Dedifferentiated amniotic fluid mesenchymal stem cell (primary cell): ENCODE results near the gene NAPB.
"Not testable (repeated sequence)": the region's sequence is repeated elsewhere in the genome, so short reads cannot be mapped to it uniquely, and the experiment has no call there.

Experiments
- DNase-seq: peaks from one replicate; pipeline ENCODE4 v3.0.0-alpha.2; 2016; ENCODE audit errors: extremely low spot score

NAPB gene

GRCh38 chr20:23367770-23368169 lies 53.5 kb downstream of the NAPB start:
- DNase-seq = no peak

DNA sequence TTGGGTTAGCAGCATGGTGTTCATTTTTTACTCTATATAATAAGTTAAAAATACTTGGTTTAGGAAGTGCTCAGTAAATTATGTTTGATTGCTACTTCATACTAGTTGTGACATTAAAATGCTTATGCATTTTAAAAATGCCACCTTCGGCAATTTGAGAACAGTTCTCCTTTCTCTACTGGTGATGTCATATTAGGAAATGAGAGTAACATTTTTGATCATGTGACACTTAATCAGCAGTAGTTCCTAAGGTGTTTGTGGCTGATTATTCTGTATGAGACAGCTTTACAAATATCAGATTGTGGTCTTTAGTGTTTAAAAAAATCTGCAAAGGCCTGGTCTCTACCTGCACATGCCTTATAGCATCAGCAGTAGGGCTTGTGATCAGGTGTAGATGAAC lies 54.9 kb downstream of the NAPB start:
- no peak for DNase-seq

DNA sequence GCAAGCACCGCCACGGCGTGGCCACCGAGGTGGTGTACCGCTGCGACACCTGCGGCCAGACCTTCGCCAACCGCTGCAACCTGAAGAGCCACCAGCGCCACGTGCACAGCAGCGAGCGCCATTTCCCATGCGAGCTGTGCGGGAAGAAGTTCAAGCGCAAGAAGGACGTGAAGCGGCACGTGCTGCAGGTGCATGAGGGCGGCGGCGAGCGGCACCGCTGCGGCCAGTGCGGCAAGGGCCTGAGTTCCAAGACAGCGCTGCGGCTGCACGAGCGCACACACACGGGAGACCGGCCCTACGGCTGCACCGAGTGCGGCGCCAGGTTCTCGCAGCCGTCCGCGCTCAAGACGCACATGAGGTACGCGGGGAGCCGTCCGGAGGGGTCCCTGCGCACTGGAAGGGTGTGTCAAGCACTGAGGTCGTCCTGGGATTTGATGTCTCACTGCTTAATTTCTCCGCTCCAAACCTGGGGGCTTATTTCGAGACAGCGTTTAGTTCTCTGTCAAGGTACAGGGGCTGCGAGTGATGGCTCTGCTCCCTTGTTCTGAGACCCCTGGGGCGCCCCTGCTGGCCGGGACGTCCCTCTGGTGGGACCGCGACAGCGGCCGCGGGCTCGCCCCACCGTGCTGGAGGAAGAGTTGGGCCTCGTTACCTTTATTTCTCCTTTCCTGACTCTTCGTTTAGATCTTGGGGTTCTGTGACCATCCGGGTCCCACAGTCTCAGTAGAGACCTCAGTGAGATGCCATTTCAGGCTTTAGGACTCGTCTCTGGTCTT lies 55.7 kb downstream of the NAPB start:
- DNase-seq = no peak

DNA sequence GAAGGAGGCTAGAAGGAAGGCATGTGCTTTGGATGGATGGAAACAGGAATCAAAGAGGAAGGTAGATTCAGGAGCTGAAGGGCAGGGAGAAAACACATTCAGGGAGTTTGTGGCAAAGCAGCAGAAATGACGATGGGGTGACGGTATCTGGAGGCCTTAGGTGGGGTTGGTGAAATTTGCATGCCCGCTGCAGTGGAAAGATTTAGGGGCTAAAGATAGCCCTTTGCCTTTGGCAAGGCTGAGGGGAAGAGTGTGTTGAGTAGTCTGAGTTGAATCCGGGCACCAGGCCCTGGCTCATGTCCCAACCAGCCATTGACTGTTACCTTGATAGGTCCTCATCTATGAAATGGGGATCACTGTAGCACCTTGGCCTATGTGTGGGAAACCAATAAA lies 58.0 kb downstream of the NAPB start:
- no peak for DNase-seq

DNA sequence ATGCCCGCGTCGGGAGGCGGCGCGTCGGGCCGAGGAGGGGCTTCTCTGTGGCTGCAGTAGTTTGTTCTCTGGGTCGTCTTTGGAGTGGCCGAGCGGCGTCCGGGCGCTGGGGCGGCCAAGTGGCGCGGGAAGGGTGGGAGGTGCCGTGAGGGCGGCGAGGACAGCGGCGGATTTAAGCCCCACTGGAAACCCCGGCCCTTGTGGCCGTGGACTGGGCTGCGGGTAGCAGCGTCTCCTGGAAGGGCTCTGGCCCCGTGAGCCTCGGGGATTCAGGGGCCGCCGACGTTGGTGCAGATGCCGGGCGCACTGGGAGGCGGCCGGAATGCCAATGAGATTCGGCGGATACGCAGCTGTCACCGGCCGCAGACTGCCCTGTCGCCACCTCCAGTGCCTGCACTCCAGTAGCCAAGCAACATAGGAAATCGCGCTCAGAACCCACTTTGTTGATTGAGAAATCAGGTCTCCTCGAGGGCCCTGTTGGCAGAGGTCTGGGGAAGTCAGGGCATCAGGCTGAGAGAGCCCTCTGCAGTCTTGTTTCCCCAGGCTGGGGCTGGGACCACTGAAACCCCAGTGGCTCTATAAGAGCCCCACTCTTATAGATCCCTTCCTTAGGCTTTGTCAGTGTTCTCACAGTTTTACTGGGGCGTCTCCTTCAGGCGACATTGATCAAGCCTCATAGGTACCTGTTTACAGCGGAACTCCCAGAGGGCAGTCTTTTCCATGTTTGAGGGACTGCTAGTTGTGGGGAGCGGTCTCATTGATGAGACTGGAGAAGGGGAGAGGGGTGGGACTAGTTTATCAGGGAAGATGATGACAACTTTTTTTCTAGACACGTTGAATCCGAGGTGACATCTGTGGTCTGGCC lies 58.7 kb downstream of the NAPB start:
- DNase-seq = peak; percentile 22

- DNase-seq = peak; percentile 95
These were observed 59.6 kb downstream of the NAPB start, which contains the start of gene GZF1 for GRCh38 chr20:23361476-23362391. TSS of gene GZF1 (plus strand) at chr20:23362182. CDS start at chr20:23364384, 2,202 bp downstream.

DNA sequence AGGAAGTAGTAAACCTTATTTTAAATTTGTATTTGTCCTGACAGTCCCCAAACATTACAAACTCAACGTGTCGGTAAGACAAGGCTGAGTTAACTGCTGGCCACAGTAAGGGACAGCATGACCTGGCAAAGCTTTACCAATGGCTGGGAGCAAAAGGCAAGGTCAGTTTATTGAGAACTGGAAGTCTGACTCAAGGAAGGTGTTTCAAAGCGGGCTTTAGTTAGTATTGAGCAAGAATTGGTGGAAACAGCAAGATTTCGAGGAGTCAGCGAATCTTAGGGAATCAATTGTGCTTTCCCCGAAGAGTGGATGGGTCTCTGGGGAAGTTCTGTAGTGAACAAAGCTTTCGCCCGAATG lies 60.2 kb downstream of the NAPB start:
- no peak for DNase-seq

GRCh38 chr20:23360531-23360930 lies 60.8 kb downstream of the NAPB start:
- DNase-seq = no peak

GRCh38 chr20:23358923-23359593 lies 62.2 kb downstream of the NAPB start:
- DNase-seq = no peak

GRCh38 chr20:23358563-23358906 lies 62.8 kb downstream of the NAPB start:
- no peak for DNase-seq

DNA sequence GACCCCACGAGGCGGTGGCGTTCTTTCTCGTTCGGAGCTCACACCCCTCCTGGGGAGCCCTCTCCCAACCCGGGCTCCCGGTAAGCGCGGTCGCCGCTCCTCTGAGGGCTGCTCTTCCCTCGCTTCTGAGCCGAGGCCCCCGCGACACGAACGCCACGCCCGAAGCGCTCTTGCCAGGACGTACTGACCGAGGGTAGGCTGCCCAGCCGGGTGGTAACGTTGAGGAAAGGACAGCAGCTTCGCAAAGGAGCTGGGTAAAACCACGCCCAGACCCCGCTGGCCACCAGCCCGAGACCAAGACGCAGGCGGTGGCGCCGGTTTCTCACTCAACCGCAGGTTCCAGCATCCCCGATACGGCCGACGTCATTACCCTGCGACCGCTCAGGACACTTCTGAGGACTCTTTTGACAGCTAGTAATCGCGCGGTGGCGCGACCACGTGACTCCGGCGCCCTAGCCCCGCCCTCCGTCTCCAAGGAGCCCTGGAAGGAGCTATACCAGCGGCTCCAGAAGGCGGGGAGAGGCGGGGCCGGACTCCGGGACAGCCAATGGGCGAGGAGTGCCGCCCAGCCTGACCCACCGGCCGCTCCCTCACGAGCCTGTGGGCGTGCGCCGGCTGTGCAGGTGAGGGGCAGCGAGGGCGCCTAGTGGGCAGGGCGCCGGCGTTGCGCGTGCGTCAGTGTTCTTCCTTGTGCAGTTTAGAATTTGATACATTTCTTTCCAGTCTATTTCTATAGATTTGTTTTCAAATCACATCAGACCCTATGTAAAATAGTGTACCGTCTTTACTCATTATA lies 63.3 kb downstream of the NAPB start:
- peak; percentile 99 for DNase-seq

DNA sequence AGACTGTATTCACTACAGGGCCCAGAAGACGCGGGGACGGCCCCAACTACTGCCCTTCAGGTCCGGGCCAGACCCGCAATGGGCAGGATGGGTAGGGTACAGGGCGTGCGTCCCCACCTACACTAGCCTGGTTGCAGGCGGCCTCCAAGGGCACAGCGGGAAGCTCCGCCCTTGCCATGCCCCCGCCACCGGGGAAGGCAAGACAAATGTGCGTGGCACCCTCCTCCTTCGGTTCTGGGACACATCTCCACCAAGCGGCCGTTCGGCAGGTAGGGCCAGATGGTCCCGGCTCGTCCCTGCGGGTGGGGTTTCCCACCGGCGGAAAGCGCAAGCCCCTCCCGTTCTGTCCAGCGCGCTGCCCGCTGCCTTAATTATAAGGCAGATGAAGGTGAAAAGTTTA lies 65.1 kb downstream of the NAPB start:
- DNase-seq = no peak

- no peak for DNase-seq
These were observed 70.1 kb downstream of the NAPB start for GRCh38 chr20:23350904-23351838.

DNA sequence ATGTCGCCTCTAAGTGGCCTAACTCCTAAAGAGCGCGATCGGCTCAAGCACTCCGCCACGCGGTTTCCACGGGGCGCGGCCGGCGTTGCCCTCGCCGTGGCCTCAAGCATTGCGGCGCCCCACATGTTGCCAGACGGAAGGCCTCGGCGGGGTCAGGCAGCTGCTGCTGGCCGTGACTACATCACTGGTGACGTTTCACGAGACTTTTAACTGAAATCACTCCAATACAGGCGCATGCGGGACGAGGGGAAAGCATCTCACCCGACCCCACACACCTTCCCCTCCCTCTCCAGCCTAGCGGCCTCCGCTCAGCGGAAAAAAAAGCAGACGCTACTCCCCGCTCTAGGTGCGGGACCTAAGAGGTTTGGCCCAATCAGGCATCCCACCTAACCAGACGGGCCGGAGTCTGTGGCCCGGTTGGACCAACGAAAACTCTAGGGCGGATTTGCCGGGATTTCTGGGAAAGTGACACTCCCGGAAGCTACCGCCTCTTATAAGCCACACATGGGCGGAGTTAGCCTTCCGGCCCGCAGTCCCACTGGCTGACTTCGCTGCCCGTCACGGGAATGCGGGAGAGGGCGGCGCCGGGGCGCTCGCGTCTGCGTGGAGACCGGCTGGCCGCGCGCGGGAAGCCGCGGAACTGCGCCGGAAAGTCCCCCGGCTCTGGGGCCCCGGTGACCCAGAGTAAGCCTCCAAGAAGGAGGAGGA lies 70.9 kb downstream of the NAPB start, which contains the start of gene NXT1:
Gene NXT1 (plus strand): TSS at position 596 of the 708 bp plus-strand sequence. CDS start 3,251 bp downstream, outside the sequence.
- peak; percentile 99 for DNase-seq

DNA sequence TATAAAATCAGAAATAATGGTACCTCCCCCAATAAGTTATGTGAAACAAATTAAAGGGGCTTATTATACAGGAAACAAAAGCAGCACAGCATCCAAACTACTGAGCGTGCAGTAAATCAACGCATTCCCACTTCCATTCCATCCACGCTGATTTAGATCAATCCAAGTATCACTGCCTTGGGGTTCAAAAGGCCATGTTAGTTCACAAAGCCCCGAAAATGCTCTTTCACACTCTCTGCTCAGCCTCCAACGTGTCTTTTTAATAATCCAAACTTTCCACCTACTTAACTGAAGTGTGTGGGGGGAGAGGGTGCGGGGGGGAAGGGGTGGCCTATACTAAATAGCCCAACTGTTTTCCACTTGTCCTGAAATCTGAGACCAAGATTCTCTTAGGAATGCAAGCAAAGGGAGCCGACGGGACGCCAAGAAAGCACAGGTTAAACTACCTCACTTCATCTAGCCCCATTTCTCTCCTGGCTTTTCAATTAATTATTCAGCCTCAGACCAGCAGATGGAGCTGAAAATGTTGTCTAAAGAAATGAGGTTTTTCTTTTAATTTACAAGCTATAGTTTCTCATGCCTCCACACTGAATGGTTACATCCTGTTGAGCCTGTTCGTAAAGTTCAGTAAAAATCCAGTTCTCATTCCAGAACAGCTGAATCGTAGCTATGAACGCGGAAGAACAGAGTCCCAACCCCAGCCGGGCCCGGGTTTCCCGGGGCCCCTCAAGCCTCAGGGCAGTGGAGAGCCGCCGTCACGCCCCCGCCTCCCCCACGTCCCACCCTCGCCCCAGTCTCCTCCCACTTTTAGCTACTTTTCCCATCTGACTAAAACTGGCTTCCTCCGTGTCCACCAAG lies 71.7 kb downstream of the NAPB start:
- DNase-seq = peak; percentile 65

DNA sequence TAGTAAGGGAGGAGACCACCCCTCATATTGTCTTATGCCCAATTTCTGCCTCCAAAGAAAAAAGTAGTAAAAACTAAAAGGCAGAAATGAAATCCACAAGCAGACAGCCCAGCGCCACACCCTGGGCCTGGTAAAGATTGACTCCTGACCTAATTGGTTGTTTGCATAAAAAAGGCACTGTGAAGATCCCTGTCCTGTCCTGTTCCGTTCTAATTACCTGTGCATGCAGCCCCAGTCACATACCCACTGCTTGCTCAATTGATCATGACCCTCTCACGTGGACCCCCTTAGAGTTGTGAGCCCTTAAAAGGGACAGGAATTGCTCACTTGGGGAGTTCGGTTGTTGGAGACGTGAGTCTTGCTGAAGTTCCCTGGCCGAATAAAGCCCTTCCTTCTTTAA lies 72.8 kb downstream of the NAPB start:
- DNase-seq = not testable (repeated sequence)

DNA sequence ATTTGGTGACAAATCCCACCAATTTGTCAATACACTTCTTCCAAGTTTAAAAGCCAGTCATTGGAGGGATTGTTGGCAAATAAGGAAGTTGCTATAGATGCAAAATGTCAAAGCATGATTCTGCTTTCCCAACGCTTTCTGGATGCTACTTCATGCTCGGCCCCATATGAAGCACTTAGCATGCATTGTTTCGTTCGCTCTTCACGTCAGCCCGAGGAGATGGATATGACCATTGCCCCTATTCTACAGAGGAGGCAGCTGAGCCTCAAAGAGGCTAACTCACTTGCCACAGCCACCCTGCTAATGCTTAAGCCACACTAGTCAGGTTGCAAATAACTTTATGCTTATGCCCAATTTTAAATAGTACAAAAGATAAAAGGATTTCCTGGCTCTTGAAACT lies 73.5 kb downstream of the NAPB start:
- no peak for DNase-seq

- DNase-seq = no peak
These were observed 75.3 kb downstream of the NAPB start for GRCh38 chr20:23346002-23346401.
